ENCODE data around the gene CNOT6. TPM values are rescaled to one million over a fixed set of nuclear protein-coding genes. Genes with fewer than 3 reads are reported as not detected.

Gene CNOT6
- total RNA-seq, 6 experiments from 2014 or later = 17.0 to 20.8 (median 17.6) TPM

DNA sequence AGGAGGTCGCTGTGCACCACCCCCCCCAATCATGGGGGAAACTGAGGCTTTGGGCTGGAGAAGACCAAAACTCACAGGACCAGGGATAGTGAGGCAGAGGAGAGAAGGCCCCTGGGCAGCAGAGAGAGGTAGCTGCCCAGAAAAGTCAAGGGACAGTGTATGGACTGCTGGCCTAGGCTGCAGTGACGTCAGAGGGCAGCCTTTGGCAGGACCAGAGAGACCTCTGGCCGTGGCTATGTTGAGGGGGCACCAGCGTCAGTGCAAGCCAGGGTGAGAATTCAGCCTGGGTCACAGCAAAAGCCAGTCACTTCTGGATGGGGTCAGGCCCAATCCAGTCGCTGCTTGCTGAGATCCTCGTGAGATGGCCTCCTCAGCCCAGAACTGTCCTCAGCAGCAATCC is 128.7 kb downstream of the CNOT6 start:
- Mint-ChIP-seq H3K9me3 (peaks cover 27% of the 10 kb centered on the region), H3K4me3 (no peak overlapping the region), H3K27ac (no peak overlapping the region), H3K27me3 (ENCODE audit: insufficient read depth) (peaks cover 5% of the 10 kb centered on the region; the same call in 1 of the 2 replicates), H3K4me1 (ENCODE audit: low read depth) (no peaks in the 10 kb centered on the region), H3K36me3 (ENCODE audit: low read depth) (no peaks in the 10 kb centered on the region)
- TF ChIP-seq, protein P1, sequence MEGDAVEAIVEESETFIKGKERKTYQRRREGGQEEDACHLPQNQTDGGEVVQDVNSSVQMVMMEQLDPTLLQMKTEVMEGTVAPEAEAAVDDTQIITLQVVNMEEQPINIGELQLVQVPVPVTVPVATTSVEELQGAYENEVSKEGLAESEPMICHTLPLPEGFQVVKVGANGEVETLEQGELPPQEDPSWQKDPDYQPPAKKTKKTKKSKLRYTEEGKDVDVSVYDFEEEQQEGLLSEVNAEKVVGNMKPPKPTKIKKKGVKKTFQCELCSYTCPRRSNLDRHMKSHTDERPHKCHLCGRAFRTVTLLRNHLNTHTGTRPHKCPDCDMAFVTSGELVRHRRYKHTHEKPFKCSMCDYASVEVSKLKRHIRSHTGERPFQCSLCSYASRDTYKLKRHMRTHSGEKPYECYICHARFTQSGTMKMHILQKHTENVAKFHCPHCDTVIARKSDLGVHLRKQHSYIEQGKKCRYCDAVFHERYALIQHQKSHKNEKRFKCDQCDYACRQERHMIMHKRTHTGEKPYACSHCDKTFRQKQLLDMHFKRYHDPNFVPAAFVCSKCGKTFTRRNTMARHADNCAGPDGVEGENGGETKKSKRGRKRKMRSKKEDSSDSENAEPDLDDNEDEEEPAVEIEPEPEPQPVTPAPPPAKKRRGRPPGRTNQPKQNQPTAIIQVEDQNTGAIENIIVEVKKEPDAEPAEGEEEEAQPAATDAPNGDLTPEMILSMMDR (IDR thresholded peaks at IDR 0.05) = no peak
- no peak for DNase-seq

DNA sequence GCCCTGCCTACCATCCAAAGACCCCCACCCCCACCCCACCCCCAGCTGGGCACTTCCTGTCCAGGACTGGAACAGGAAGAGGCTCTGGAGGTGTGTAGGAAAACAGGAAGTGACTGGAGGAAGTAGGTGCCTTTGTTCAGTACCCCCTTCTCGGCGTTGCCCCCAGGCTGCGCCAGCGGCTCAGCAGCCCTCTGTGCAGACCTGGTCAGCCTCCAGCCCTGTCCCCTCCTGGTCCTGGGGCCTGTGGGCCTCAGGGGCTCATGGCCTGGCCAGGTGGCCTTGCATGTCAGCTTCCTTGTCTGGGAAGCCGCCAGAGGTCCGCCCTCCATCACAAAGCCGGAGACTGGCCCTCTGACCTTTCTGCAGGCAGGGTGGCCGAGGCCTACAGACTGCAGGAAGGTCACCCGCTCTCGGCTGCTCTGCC is 129.2 kb downstream of the CNOT6 start:
- no peaks in the 10 kb centered on the region for H3K4me1 Mint-ChIP-seq (ENCODE audit: low read depth)
- DNase-seq = no peak
- TF ChIP-seq, protein P1 (IDR thresholded peaks at IDR 0.05) = no peak
- H3K36me3 Mint-ChIP-seq (ENCODE audit: low read depth) = no peaks in the 10 kb centered on the region
- no peak overlapping the region for H3K27ac Mint-ChIP-seq
- H3K9me3 Mint-ChIP-seq = peaks cover 27% of the 10 kb centered on the region
- H3K27me3 Mint-ChIP-seq (ENCODE audit: insufficient read depth) = peaks cover 5% of the 10 kb centered on the region; the same call in 1 of the 2 replicates
- H3K4me3 Mint-ChIP-seq = no peak overlapping the region

DNA sequence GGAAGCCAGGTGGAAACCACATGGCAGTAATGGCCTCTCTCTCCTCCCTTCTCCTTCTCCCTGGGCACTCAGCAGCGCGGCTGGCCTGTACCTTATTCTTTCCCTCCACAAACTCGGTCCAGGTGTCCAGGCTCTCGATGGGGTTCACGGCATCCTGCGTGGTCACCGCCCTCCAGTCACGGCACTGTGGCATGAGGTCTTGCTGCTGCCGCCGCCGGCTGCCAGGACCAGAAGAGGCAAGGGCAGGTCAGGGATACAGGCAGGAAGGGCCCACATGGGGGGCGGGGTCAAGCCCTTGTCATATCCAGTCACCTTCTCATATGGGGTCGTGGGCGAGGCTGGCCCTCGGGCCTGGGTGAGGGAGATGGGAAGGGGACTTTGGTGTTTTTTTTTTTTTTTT is 129.7 kb downstream of the CNOT6 start:
- DNase-seq = no peak
- no peaks in the 10 kb centered on the region for H3K36me3 Mint-ChIP-seq (ENCODE audit: low read depth)
- peaks cover 5% of the 10 kb centered on the region; the same call in 1 of the 2 replicates for H3K27me3 Mint-ChIP-seq (ENCODE audit: insufficient read depth)
- no peak overlapping the region for H3K27ac Mint-ChIP-seq
- H3K4me1 Mint-ChIP-seq (ENCODE audit: low read depth) = no peaks in the 10 kb centered on the region
- TF ChIP-seq, protein P1 (IDR thresholded peaks at IDR 0.05) = no peak
- H3K9me3 Mint-ChIP-seq = peaks cover 27% of the 10 kb centered on the region
- no peak overlapping the region for H3K4me3 Mint-ChIP-seq

DNA sequence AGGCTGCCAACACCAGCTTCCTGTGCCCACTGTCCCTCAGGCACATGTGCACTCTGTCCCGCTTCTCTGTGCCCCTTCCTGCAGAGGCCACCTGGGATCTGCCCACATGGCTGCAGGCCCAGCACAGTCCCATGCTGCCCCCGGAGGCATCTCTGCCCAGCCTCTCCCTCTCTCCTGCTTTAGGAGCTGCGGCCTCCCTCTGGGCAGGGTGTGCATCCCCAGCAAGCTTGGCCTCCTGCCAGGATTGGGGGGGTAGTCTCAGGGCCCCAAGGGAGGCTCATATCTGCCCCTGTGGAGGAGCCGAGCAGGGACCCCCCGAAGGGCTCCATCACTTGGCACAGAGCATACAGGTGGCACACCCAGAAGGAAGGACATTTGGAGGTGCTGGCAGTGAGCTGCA is 130.4 kb downstream of the CNOT6 start:
- Mint-ChIP-seq H3K36me3 (ENCODE audit: low read depth) (no peaks in the 10 kb centered on the region), H3K27me3 (ENCODE audit: insufficient read depth) (peaks cover 5% of the 10 kb centered on the region; the same call in 1 of the 2 replicates), H3K27ac (no peak overlapping the region), H3K4me1 (ENCODE audit: low read depth) (no peaks in the 10 kb centered on the region), H3K9me3 (peaks cover 27% of the 10 kb centered on the region), H3K4me3 (no peak overlapping the region)
- no peak for DNase-seq
- TF ChIP-seq, protein P1 (IDR thresholded peaks at IDR 0.05) = no peak

DNA sequence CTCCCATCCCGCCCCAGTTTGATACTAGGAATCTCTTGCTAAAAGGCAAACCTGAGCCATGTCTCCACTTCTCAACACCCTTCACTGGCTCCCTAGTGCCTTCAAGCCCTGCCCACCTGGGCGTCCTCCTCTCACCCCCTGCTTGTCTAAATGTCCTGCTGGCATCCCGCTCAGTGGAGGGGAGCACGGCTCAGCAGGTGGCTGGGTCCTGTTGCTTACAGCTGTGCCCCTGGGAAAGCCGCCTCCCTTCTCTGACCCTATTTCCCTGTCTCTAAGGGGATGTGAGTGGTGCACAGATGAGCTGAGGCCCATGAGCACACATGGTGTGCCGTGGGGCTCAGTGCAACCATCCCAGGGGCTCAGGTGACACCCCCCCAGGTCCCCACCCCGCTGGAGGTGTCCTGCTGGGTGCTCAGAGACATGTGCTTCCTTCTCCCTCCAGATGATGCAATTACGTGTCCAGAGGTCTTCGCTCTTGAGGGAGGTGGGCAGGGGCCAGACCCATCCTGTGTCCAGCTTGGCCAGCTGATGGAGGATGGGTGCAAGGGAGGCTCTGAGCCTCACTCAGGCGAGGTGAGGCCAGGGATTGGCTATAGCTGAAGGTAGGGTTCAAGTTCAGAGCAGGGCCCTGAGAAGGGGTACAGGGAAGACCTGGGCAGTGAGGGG is 131.1 kb downstream of the CNOT6 start:
- H3K9me3 Mint-ChIP-seq = peaks cover 24% of the 10 kb centered on the region
- no peaks in the 10 kb centered on the region for H3K36me3 Mint-ChIP-seq (ENCODE audit: low read depth)
- no peak for DNase-seq
- no peak overlapping the region for H3K27ac Mint-ChIP-seq
- H3K27me3 Mint-ChIP-seq (ENCODE audit: insufficient read depth) = peaks cover 4% of the 10 kb centered on the region; the same call in 1 of the 2 replicates
- H3K4me1 Mint-ChIP-seq (ENCODE audit: low read depth) = no peaks in the 10 kb centered on the region
- H3K4me3 Mint-ChIP-seq = no peak overlapping the region
- TF ChIP-seq, protein P1 (IDR thresholded peaks at IDR 0.05) = no peak

Measured in HFFc6 (cell line).